Ishikawa (cell line): Measurements from ENCODE around the gene LOXHD1.

ENCODE experiments used
- EGR1 ChIP-seq: IDR thresholded peaks from 2 replicates; pipeline ENCODE4 v1.6.1; 2012
- REST ChIP-seq: IDR thresholded peaks from 2 replicates; pipeline ENCODE4 v1.6.1; 2012; ENCODE audit warnings: low read depth, mild to moderate bottlenecking

GRCh38 chr18:46481048-46481846 is 175.8 kb downstream of the LOXHD1 start:
- TF ChIP-seq REST (no peak), EGR1 (no peak)
